SJCRH30 (cell line): ENCODE data around the gene KRTAP9-4. TPM values are rescaled to one million over a fixed set of nuclear protein-coding genes. Genes with fewer than 3 reads are reported as not detected.
"Not testable (repeated sequence)": the region's sequence is repeated elsewhere in the genome, so short reads cannot be mapped to it uniquely, and the experiment has no call there.

Experiments used
- DNase-seq, 2 experiments: peaks; one replicate each; pipeline ENCODE4 v3.0.0-alpha.2; 2015 to 2020
- H3K27ac ChIP-seq: fragments of 250-450 bp; sonication (Bioruptor Pico); 2 replicates; pipeline ENCODE4 v1.5.1; 2020; ENCODE audit warnings: mild to moderate bottlenecking, moderate library complexity
- H3K27me3 ChIP-seq: fragments of 250-450 bp; sonication (Bioruptor Pico); 2 replicates; pipeline ENCODE4 v1.5.1; 2020; ENCODE audit warnings: mild to moderate bottlenecking, moderate library complexity
- H3K36me3 ChIP-seq: fragments of 250-450 bp; sonication (Bioruptor Pico); 2 replicates; pipeline ENCODE4 v1.5.1; 2020; ENCODE audit warnings: mild to moderate bottlenecking, moderate library complexity
- H3K4me1 ChIP-seq: fragments of 250-450 bp; sonication (Bioruptor Pico); 2 replicates; pipeline ENCODE4 v1.5.1; 2020; ENCODE audit warnings: mild to moderate bottlenecking, moderate library complexity
- H3K4me3 ChIP-seq: fragments of 250-450 bp; sonication (Bioruptor Pico); 2 replicates; pipeline ENCODE4 v1.5.1; 2020; ENCODE audit warnings: mild to moderate bottlenecking, moderate library complexity
- H3K9me3 ChIP-seq: fragments of 250-450 bp; sonication (Bioruptor Pico); replicated peaks from 2 replicates; pipeline ENCODE4 v1.5.1; 2020; ENCODE audit warnings: mild to moderate bottlenecking, moderate library complexity
- total RNA-seq: library from RNA; depleted of rRNA; stranded (reverse); fragments of >200 nt; shearing (Covaris generic); gene quantifications from 2 replicates; pipeline ENCODE4 v1.2.3, GENCODE V29; 2014; rRNA removed

KRTAP9-4 gene
- 0.10 TPM in 1 of 2 replicates, not detected in the other for total RNA-seq

- H3K9me3 ChIP-seq, H3K36me3 ChIP-seq, H3K27ac ChIP-seq, H3K27me3 ChIP-seq, H3K4me1 ChIP-seq, H3K4me3 ChIP-seq, DNase-seq: not testable (repeated sequence)
Measured at GRCh38 chr17:41249637-41250240, at the start of gene KRTAP9-4. Gene KRTAP9-4 (plus strand): TSS chr17:41249687. CDS start chr17:41249721, 34 bp downstream.

GRCh38 chr17:41211845-41212466 is 37.5 kb upstream of the KRTAP9-4 start:
- H3K9me3 ChIP-seq: no peaks in the 10 kb centered on the region
- H3K4me1 ChIP-seq: peaks cover 11% of the 10 kb centered on the region
- H3K36me3 ChIP-seq: no peaks in the 10 kb centered on the region
- no peaks in the 10 kb centered on the region for H3K27me3 ChIP-seq
- peak; percentile 53 to 77 for DNase-seq
- no peak overlapping the region for H3K4me3 ChIP-seq
- no peak overlapping the region for H3K27ac ChIP-seq

GRCh38 chr17:41212524-41213169 is 36.8 kb upstream of the KRTAP9-4 start:
- no peaks in the 10 kb centered on the region for H3K9me3 ChIP-seq
- H3K27me3 ChIP-seq: no peaks in the 10 kb centered on the region
- H3K4me1 ChIP-seq: peaks cover 11% of the 10 kb centered on the region
- no peak overlapping the region for H3K4me3 ChIP-seq
- H3K36me3 ChIP-seq: no peaks in the 10 kb centered on the region
- H3K27ac ChIP-seq: no peak overlapping the region
- DNase-seq: peak in 1 of 2 experiments; percentile 9

- no peak for DNase-seq
- no peak overlapping the region for H3K4me3 ChIP-seq
- H3K27me3 ChIP-seq: no peaks in the 10 kb centered on the region
- H3K9me3 ChIP-seq: no peaks in the 10 kb centered on the region
- H3K4me1 ChIP-seq: peaks cover 11% of the 10 kb centered on the region
- no peaks in the 10 kb centered on the region for H3K36me3 ChIP-seq
- no peak overlapping the region for H3K27ac ChIP-seq
Measured at GRCh38 chr17:41215681-41216080, 33.8 kb upstream of the KRTAP9-4 start.

- Histone ChIP-seq H3K27ac (no peak overlapping the region), H3K27me3 (no peaks in the 10 kb centered on the region), H3K4me1 (no peaks in the 10 kb centered on the region), H3K36me3 (no peaks in the 10 kb centered on the region), H3K9me3 (no peaks in the 10 kb centered on the region), H3K4me3 (no peak overlapping the region)
- DNase-seq: no peak
Measured at GRCh38 chr17:41223821-41224220, 25.7 kb upstream of the KRTAP9-4 start.

GRCh38 chr17:41226051-41226450 is 23.4 kb upstream of the KRTAP9-4 start:
- Histone ChIP-seq H3K27me3 (no peaks in the 10 kb centered on the region), H3K9me3 (no peaks in the 10 kb centered on the region), H3K4me1 (no peaks in the 10 kb centered on the region), H3K27ac (no peak overlapping the region), H3K4me3 (no peak overlapping the region), H3K36me3 (no peaks in the 10 kb centered on the region)
- DNase-seq: no peak

- H3K27ac ChIP-seq, DNase-seq, H3K36me3 ChIP-seq, H3K27me3 ChIP-seq, H3K4me1 ChIP-seq, H3K4me3 ChIP-seq, H3K9me3 ChIP-seq: not testable (repeated sequence)
Measured at GRCh38 chr17:41226598-41227095, 22.8 kb upstream of the KRTAP9-4 start, which contains the start of gene KRTAP9-2. Gene KRTAP9-2 (plus strand): TSS chr17:41226648. CDS start chr17:41226655, 7 bp downstream.

- no peaks in the 10 kb centered on the region for H3K4me1 ChIP-seq
- no peak overlapping the region for H3K27ac ChIP-seq
- no peaks in the 10 kb centered on the region for H3K9me3 ChIP-seq
- no peak for DNase-seq
- no peaks in the 10 kb centered on the region for H3K36me3 ChIP-seq
- H3K27me3 ChIP-seq: no peaks in the 10 kb centered on the region
- no peak overlapping the region for H3K4me3 ChIP-seq
Measured at GRCh38 chr17:41230094-41230493, 19.4 kb upstream of the KRTAP9-4 start.

- no peak overlapping the region for H3K27ac ChIP-seq
- no peak overlapping the region for H3K4me3 ChIP-seq
- no peaks in the 10 kb centered on the region for H3K27me3 ChIP-seq
- H3K9me3 ChIP-seq: no peaks in the 10 kb centered on the region
- DNase-seq: no peak
- no peaks in the 10 kb centered on the region for H3K36me3 ChIP-seq
- no peaks in the 10 kb centered on the region for H3K4me1 ChIP-seq
Measured at GRCh38 chr17:41231731-41232130, 17.8 kb upstream of the KRTAP9-4 start.

- not testable (repeated sequence) for DNase-seq, H3K27me3 ChIP-seq, H3K4me3 ChIP-seq, H3K4me1 ChIP-seq, H3K27ac ChIP-seq, H3K9me3 ChIP-seq, H3K36me3 ChIP-seq
Measured at GRCh38 chr17:41232399-41233105, 16.9 kb upstream of the KRTAP9-4 start, which contains the start of gene KRTAP9-3. Gene KRTAP9-3 (plus strand): TSS chr17:41232449. CDS start chr17:41232502, 53 bp downstream.

- H3K4me3 ChIP-seq, H3K9me3 ChIP-seq, H3K27me3 ChIP-seq, DNase-seq, H3K27ac ChIP-seq, H3K36me3 ChIP-seq, H3K4me1 ChIP-seq: not testable (repeated sequence)
Measured at GRCh38 chr17:41237116-41237515, 12.4 kb upstream of the KRTAP9-4 start.

GRCh38 chr17:41237949-41238437 is 11.5 kb upstream of the KRTAP9-4 start, which contains the start of gene KRTAP9-8:
Gene KRTAP9-8 (plus strand): TSS chr17:41237999. CDS start chr17:41238052, 53 bp downstream.
- not testable (repeated sequence) for H3K27me3 ChIP-seq, H3K27ac ChIP-seq, H3K9me3 ChIP-seq, H3K36me3 ChIP-seq, H3K4me1 ChIP-seq, H3K4me3 ChIP-seq
- DNase-seq: peak; percentile 52 to 58

GRCh38 chr17:41246995-41247787 is 2.3 kb upstream of the KRTAP9-4 start:
- DNase-seq, H3K27ac ChIP-seq, H3K4me3 ChIP-seq, H3K9me3 ChIP-seq, H3K4me1 ChIP-seq, H3K36me3 ChIP-seq, H3K27me3 ChIP-seq: not testable (repeated sequence)

GRCh38 chr17:41251261-41251660 is 1.8 kb downstream of the KRTAP9-4 start:
- no peaks in the 10 kb centered on the region for H3K36me3 ChIP-seq
- H3K27me3 ChIP-seq: no peaks in the 10 kb centered on the region
- H3K9me3 ChIP-seq: no peaks in the 10 kb centered on the region
- H3K27ac ChIP-seq: no peak overlapping the region
- no peak for DNase-seq
- H3K4me3 ChIP-seq: no peak overlapping the region
- no peaks in the 10 kb centered on the region for H3K4me1 ChIP-seq
